GM12864 (cell line): ENCODE results near the gene DBNL.

Experiments used
- DNase-seq: peaks from one replicate; pipeline ENCODE4 v3.0.0-alpha.2; 2011; ENCODE audit warnings: low read depth
- H3K4me3 ChIP-seq: 2 replicates; pipeline ENCODE4 v1.5.1; 2011; ENCODE audit warnings: mild to moderate bottlenecking, low read depth, low read length, control low read depth
- CTCF ChIP-seq: IDR thresholded peaks from 2 replicates; pipeline ENCODE4 v1.5.1; 2011; ENCODE audit warnings: low read depth, mild to moderate bottlenecking, moderate library complexity, low read length, control low read depth, inconsistent platforms; ENCODE audit errors: missing control alignments

Gene DBNL

GRCh38 chr7:44060948-44061644 lies 16.6 kb downstream of the DBNL start:
- no peak overlapping the region for H3K4me3 ChIP-seq
- TF ChIP-seq CTCF, result no peak
- DNase-seq, result no peak

- no peak overlapping the region for H3K4me3 ChIP-seq
- no peak for TF ChIP-seq CTCF
- DNase-seq, result no peak
Measured at GRCh38 chr7:44061645-44062179, 17.2 kb downstream of the DBNL start.

GRCh38 chr7:44062180-44062902 lies 17.8 kb downstream of the DBNL start:
- DNase-seq, result no peak
- no peak for TF ChIP-seq CTCF

GRCh38 chr7:44062903-44063295 lies 18.4 kb downstream of the DBNL start:
- no peak for TF ChIP-seq CTCF
- no peak for DNase-seq

More at GRCh38 chr7:44062180-44062902, 17.8 kb downstream of the DBNL start:
- H3K4me3 ChIP-seq, result no peak overlapping the region

GRCh38 chr7:44063547-44063893 lies 19.0 kb downstream of the DBNL start:
- DNase-seq, result no peak
- TF ChIP-seq CTCF, result no peak
- no peak overlapping the region for H3K4me3 ChIP-seq

More at GRCh38 chr7:44062903-44063295, 18.4 kb downstream of the DBNL start:
- no peak overlapping the region for H3K4me3 ChIP-seq

GRCh38 chr7:44063894-44064651 lies 19.6 kb downstream of the DBNL start:
- no peak overlapping the region for H3K4me3 ChIP-seq
- TF ChIP-seq CTCF, result no peak
- DNase-seq, result no peak
